ENCODE data around the gene COL20A1.

The COL20A1 gene

GRCh38 chr20:63310265-63310991 lies 17.4 kb downstream of the COL20A1 start:
- H3K79me2 ChIP-seq (ENCODE audit: control insufficient read depth, insufficient read depth, low read length, unreplicated experiment): no peaks in the 10 kb centered on the region
- H3K4me1 ChIP-seq (ENCODE audit: control insufficient read depth, insufficient read depth, low read length, unreplicated experiment): no peaks in the 10 kb centered on the region
- no peak overlapping the region for H3K4me3 ChIP-seq (ENCODE audit: low read depth, low read length)
- H2AFZ ChIP-seq (ENCODE audit: low read length, unreplicated experiment): no peak overlapping the region
- no peak overlapping the region for H3K27ac ChIP-seq (ENCODE audit: low read depth, low read length)
- peaks cover 6% of the 10 kb centered on the region for H3K27me3 ChIP-seq (ENCODE audit: insufficient read depth, low read length)
- H3K36me3 ChIP-seq (ENCODE audit: insufficient read depth, low read length): no peaks in the 10 kb centered on the region

- Histone ChIP-seq H3K4me1 (ENCODE audit: control insufficient read depth, insufficient read depth, low read length, unreplicated experiment) (no peaks in the 10 kb centered on the region), H2AFZ (ENCODE audit: low read length, unreplicated experiment) (no peak overlapping the region), H3K27me3 (ENCODE audit: insufficient read depth, low read length) (peaks cover 6% of the 10 kb centered on the region), H3K79me2 (ENCODE audit: control insufficient read depth, insufficient read depth, low read length, unreplicated experiment) (no peaks in the 10 kb centered on the region), H3K27ac (ENCODE audit: low read depth, low read length) (no peak overlapping the region), H3K4me3 (ENCODE audit: low read depth, low read length) (no peak overlapping the region), H3K36me3 (ENCODE audit: insufficient read depth, low read length) (no peaks in the 10 kb centered on the region)
Observed at GRCh38 chr20:63311186-63311832, 18.3 kb downstream of the COL20A1 start.

- H2AFZ ChIP-seq (ENCODE audit: low read length, unreplicated experiment): no peak overlapping the region
- peaks cover 6% of the 10 kb centered on the region for H3K27me3 ChIP-seq (ENCODE audit: insufficient read depth, low read length)
- no peak overlapping the region for H3K27ac ChIP-seq (ENCODE audit: low read depth, low read length)
- H3K4me3 ChIP-seq (ENCODE audit: low read depth, low read length): no peak overlapping the region
- no peaks in the 10 kb centered on the region for H3K79me2 ChIP-seq (ENCODE audit: control insufficient read depth, insufficient read depth, low read length, unreplicated experiment)
- no peaks in the 10 kb centered on the region for H3K4me1 ChIP-seq (ENCODE audit: control insufficient read depth, insufficient read depth, low read length, unreplicated experiment)
- H3K36me3 ChIP-seq (ENCODE audit: insufficient read depth, low read length): no peaks in the 10 kb centered on the region
Observed at GRCh38 chr20:63311833-63312243, 18.9 kb downstream of the COL20A1 start.

- Histone ChIP-seq H3K27ac (ENCODE audit: low read depth, low read length) (no peak overlapping the region), H3K27me3 (ENCODE audit: insufficient read depth, low read length) (peaks cover 6% of the 10 kb centered on the region), H3K79me2 (ENCODE audit: control insufficient read depth, insufficient read depth, low read length, unreplicated experiment) (no peaks in the 10 kb centered on the region), H2AFZ (ENCODE audit: low read length, unreplicated experiment) (no peak overlapping the region), H3K4me3 (ENCODE audit: low read depth, low read length) (no peak overlapping the region), H3K36me3 (ENCODE audit: insufficient read depth, low read length) (no peaks in the 10 kb centered on the region), H3K4me1 (ENCODE audit: control insufficient read depth, insufficient read depth, low read length, unreplicated experiment) (no peaks in the 10 kb centered on the region)
Observed at GRCh38 chr20:63312273-63312672, 19.3 kb downstream of the COL20A1 start.

DNA sequence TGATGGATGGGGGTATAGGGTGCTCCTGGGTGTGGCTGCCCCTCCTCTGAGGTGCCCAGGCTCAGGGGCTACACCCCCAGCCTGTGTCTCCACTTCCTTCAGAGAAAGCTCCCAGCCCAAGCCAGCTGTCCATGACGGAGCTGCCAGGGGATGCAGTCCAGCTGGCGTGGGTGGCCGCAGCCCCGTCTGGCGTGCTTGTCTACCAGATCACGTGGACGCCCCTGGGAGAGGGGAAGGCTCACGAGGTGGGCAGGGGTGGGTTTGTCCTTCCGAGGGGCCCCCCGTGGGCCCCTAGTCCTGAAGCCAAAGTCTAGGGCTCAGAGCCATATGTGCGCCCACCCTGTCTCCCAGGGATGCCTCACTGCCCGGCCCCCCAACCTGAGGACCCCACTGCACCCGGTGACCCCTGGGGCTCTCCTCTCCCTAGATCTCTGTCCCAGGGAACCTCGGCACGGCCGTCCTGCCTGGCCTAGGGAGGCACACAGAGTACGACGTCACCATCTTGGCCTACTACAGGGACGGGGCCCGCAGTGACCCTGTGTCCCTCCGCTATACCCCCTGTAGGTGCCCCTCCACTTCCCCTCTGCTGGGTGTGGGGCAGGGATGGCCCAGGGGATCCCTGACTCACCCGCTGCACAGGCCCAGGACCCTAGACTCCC lies 19.8 kb downstream of the COL20A1 start:
- H3K36me3 ChIP-seq (ENCODE audit: insufficient read depth, low read length): no peaks in the 10 kb centered on the region
- no peaks in the 10 kb centered on the region for H3K4me1 ChIP-seq (ENCODE audit: control insufficient read depth, insufficient read depth, low read length, unreplicated experiment)
- no peak overlapping the region for H3K4me3 ChIP-seq (ENCODE audit: low read depth, low read length)
- no peak overlapping the region for H3K27ac ChIP-seq (ENCODE audit: low read depth, low read length)
- no peaks in the 10 kb centered on the region for H3K79me2 ChIP-seq (ENCODE audit: control insufficient read depth, insufficient read depth, low read length, unreplicated experiment)
- H3K27me3 ChIP-seq (ENCODE audit: insufficient read depth, low read length): peaks cover 3% of the 10 kb centered on the region
- H2AFZ ChIP-seq (ENCODE audit: low read length, unreplicated experiment): no peak overlapping the region

DNA sequence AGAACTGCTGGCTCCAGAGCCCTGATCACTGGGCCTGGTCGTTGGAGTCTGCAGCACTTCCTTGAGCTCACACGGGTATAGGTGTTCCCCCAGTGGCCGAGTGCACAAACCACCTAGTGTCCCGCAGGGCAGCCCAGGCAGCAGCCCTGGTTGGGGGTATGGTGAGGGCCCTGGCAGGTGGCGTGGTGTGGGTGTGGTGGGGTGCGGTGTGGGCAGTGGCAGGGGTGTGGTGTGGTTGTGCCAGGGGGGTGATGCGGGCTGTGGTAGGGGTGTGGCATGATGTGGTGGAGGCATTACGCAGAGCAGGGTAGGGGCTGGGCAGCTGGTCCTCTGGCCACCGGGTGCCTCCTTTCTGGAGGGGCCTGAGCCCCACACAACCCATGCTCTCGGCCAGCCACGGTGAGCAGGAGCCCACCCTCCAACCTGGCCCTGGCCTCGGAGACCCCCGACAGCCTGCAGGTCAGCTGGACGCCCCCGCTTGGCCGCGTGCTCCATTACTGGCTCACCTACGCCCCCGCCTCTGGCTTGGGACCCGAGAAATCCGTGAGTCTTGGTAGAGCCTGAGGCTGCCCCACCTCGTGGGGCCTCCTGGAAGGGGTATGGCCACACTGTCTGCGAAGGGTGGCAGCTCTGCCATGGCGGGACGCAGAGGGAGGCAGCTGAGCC lies 20.5 kb downstream of the COL20A1 start:
- H3K27ac ChIP-seq (ENCODE audit: low read depth, low read length): no peak overlapping the region
- no peaks in the 10 kb centered on the region; the same call in 1 of the 2 replicates for H3K27me3 ChIP-seq (ENCODE audit: insufficient read depth, low read length)
- no peak overlapping the region for H3K4me3 ChIP-seq (ENCODE audit: low read depth, low read length)
- no peaks in the 10 kb centered on the region for H3K79me2 ChIP-seq (ENCODE audit: control insufficient read depth, insufficient read depth, low read length, unreplicated experiment)
- no peak overlapping the region for H2AFZ ChIP-seq (ENCODE audit: low read length, unreplicated experiment)
- H3K4me1 ChIP-seq (ENCODE audit: control insufficient read depth, insufficient read depth, low read length, unreplicated experiment): no peaks in the 10 kb centered on the region
- H3K36me3 ChIP-seq (ENCODE audit: insufficient read depth, low read length): no peaks in the 10 kb centered on the region

- H3K79me2 ChIP-seq (ENCODE audit: control insufficient read depth, insufficient read depth, low read length, unreplicated experiment): no peaks in the 10 kb centered on the region
- no peak overlapping the region for H3K4me3 ChIP-seq (ENCODE audit: low read depth, low read length)
- no peak overlapping the region for H2AFZ ChIP-seq (ENCODE audit: low read length, unreplicated experiment)
- H3K36me3 ChIP-seq (ENCODE audit: insufficient read depth, low read length): no peaks in the 10 kb centered on the region
- H3K4me1 ChIP-seq (ENCODE audit: control insufficient read depth, insufficient read depth, low read length, unreplicated experiment): no peaks in the 10 kb centered on the region
- H3K27me3 ChIP-seq (ENCODE audit: insufficient read depth, low read length): no peaks in the 10 kb centered on the region
- no peak overlapping the region for H3K27ac ChIP-seq (ENCODE audit: low read depth, low read length)
Observed at GRCh38 chr20:63314015-63314471, 21.1 kb downstream of the COL20A1 start.

DNA sequence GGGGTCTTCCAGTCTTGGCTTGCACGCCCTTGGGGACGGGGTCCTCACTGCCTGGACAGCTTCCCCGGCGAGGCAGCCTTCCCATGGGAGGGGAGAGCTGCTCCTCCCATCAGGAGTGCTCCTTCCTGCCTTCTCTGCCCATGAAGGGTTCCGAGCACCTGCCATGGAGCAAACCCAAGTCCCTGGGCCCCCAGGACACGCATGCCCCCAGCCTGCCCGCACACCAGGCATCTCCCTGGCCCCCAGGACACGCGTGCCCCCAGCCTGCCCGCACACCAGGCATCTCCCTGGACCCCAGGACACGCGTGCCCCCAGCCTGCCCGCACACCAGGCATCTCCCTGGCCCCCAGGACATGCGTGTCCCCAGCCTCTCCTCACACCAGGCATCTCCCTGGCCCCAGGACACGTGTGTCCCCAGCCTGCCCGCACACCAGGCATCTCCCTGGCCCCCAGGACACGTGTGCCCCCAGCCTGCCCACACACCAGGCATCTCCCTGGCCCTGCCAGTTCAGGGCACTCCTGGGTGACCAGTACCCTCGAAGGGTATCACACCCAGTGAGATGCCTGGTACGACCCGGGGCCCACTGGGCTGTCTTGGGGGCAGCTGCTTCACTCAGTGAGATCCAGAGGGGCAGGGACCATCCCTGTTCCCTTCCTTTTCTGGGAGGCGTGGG lies 21.7 kb downstream of the COL20A1 start:
- Histone ChIP-seq H3K27ac (ENCODE audit: low read depth, low read length) (no peak overlapping the region), H2AFZ (ENCODE audit: low read length, unreplicated experiment) (no peak overlapping the region), H3K36me3 (ENCODE audit: insufficient read depth, low read length) (no peaks in the 10 kb centered on the region), H3K27me3 (ENCODE audit: insufficient read depth, low read length) (no peaks in the 10 kb centered on the region), H3K4me3 (ENCODE audit: low read depth, low read length) (no peak overlapping the region), H3K79me2 (ENCODE audit: control insufficient read depth, insufficient read depth, low read length, unreplicated experiment) (no peaks in the 10 kb centered on the region), H3K4me1 (ENCODE audit: control insufficient read depth, insufficient read depth, low read length, unreplicated experiment) (no peaks in the 10 kb centered on the region)

GRCh38 chr20:63315240-63315689 lies 22.3 kb downstream of the COL20A1 start:
- H3K79me2 ChIP-seq (ENCODE audit: control insufficient read depth, insufficient read depth, low read length, unreplicated experiment): no peaks in the 10 kb centered on the region
- H3K27me3 ChIP-seq (ENCODE audit: insufficient read depth, low read length): no peaks in the 10 kb centered on the region

More at GRCh38 chr20:63315240-63315689, 22.3 kb downstream of the COL20A1 start:
- Histone ChIP-seq H3K4me3 (ENCODE audit: low read depth, low read length) (no peak overlapping the region), H2AFZ (ENCODE audit: low read length, unreplicated experiment) (no peak overlapping the region), H3K27ac (ENCODE audit: low read depth, low read length) (no peak overlapping the region), H3K4me1 (ENCODE audit: control insufficient read depth, insufficient read depth, low read length, unreplicated experiment) (no peaks in the 10 kb centered on the region), H3K36me3 (ENCODE audit: insufficient read depth, low read length) (no peaks in the 10 kb centered on the region)

Measured in ACC112 (cell line).